Measurements from ENCODE around the gene ZBTB22. TPM values are rescaled to one million over a fixed set of nuclear protein-coding genes. Genes with fewer than 3 reads are reported as not detected.

ZBTB22 gene
- total and polyA plus RNA-seq, 12 donors, result 13.0 to 40.3 (median 20.3) TPM

- H3K4me3 ChIP-seq, result no peak overlapping the region
- intact Hi-C loops (cut with DNase I), result no loop called here
Observed at GRCh38 chr6:33329058-33329457, 11.5 kb upstream of the ZBTB22 start.

GRCh38 chr6:33324125-33324524 is 6.6 kb upstream of the ZBTB22 start:
- Histone ChIP-seq H3K36me3 (replicated peaks in 1 of 2) (peaks cover 0 to 18% of the 10 kb centered on the region in 2 donors), H3K4me3 (peak overlapping the region in 1 of 4 donors; percentile 74), H3K9me3 (replicated peaks in 1 of 3) (no peaks in the 10 kb centered on the region), H3K4me1 (replicated peaks in 1 of 2) (peaks cover 27 to 39% of the 10 kb centered on the region in 2 donors), H3K27ac (no peak overlapping the region), H3K27me3 (no peaks in the 10 kb centered on the region)
- intact Hi-C loops (cut with DNase I), result no loop called here
- TF ChIP-seq POLR2A (IDR thresholded peaks at IDR 0.05) (no peak), CTCF (IDR thresholded peaks at IDR 0.05) (no peak)
- WGBS, 4 donors, result 13 to 26% (median 20%) methylated on average over 7 of the region's 7 CpGs
- no peak for DNase-seq

More at GRCh38 chr6:33329058-33329457, 11.5 kb upstream of the ZBTB22 start:
- no peak for TF ChIP-seq POLR2A (IDR thresholded peaks at IDR 0.05)
- TF ChIP-seq CTCF (IDR thresholded peaks at IDR 0.05), result no peak
- no peak overlapping the region for H3K27ac ChIP-seq
- 43 to 58% (median 50%) methylated on average over 5 of the region's 5 CpGs; no CpG with 5 or more reads in 1 of the 4 donors for WGBS, 4 donors
- H3K27me3 ChIP-seq, result no peaks in the 10 kb centered on the region
- H3K9me3 ChIP-seq (replicated peaks in 1 of 3), result no peaks in the 10 kb centered on the region
- no peak for DNase-seq
- H3K36me3 ChIP-seq (replicated peaks in 1 of 2), result no peaks in the 10 kb centered on the region
- peaks cover 0 to 2% of the 10 kb centered on the region in 2 donors for H3K4me1 ChIP-seq (replicated peaks in 1 of 2)

- H3K36me3 ChIP-seq (replicated peaks in 1 of 2), result peaks cover 0 to 24% of the 10 kb centered on the region in 2 donors
- peak overlapping the region in 2 of 4 donors; percentile 74 to 78 for H3K4me3 ChIP-seq
- no peak for DNase-seq
- peak overlapping the region in 4 of 5 donors; percentile 72 to 94 (median 84) for H3K27ac ChIP-seq
- no peaks in the 10 kb centered on the region for H3K9me3 ChIP-seq (replicated peaks in 1 of 3)
- no peak for TF ChIP-seq CTCF (IDR thresholded peaks at IDR 0.05)
- TF ChIP-seq POLR2A (IDR thresholded peaks at IDR 0.05), result no peak
- 0 to 2% (median 1%) methylated on average over 12 of the region's 12 CpGs for WGBS, 4 donors
- no peaks in the 10 kb centered on the region for H3K27me3 ChIP-seq
- intact Hi-C loops (cut with DNase I), result no loop called here
- H3K4me1 ChIP-seq (replicated peaks in 1 of 2), result peaks cover 31 to 45% of the 10 kb centered on the region in 2 donors
Observed at GRCh38 chr6:33323623-33323948, 6.0 kb upstream of the ZBTB22 start.

- H3K4me1 ChIP-seq (replicated peaks in 1 of 2), result peaks cover 43 to 61% of the 10 kb centered on the region in 2 donors
- TF ChIP-seq CTCF (IDR thresholded peaks at IDR 0.05), result no peak
- TF ChIP-seq POLR2A (IDR thresholded peaks at IDR 0.05), result no peak
- WGBS, 4 donors, result 73 to 86% (median 78%) methylated on average over 9 of the region's 9 CpGs
- intact Hi-C loops (cut with DNase I), result no loop called here
- peak overlapping the region; percentile 62 to 96 (median 90) for H3K27ac ChIP-seq
- no peaks in the 10 kb centered on the region for H3K9me3 ChIP-seq (replicated peaks in 1 of 3)
- DNase-seq, result no peak
- H3K27me3 ChIP-seq, result no peaks in the 10 kb centered on the region
- no peak overlapping the region for H3K4me3 ChIP-seq
- peaks cover 0 to 28% of the 10 kb centered on the region in 2 donors for H3K36me3 ChIP-seq (replicated peaks in 1 of 2)
Observed at GRCh38 chr6:33321227-33321626, 3.7 kb upstream of the ZBTB22 start.
